ENCODE measurements around the gene DDR2. TPM values are rescaled to one million over a fixed set of nuclear protein-coding genes. Genes with fewer than 3 reads are reported as not detected.
A peak's percentile ranks its signal among the peaks of the same experiment; 100 is the strongest.

The DDR2 gene
- total and polyA plus RNA-seq, 2 experiments from 2014 or later = 94.7 to 196 TPM

- peak overlapping the region; percentile 27 for H3K4me2 ChIP-seq (ENCODE audit: unreplicated experiment)
- H3K9ac ChIP-seq = peak overlapping the region; percentile 10; the same call in 1 of the 2 replicates
- no peak for TF ChIP-seq EZH2 (IDR thresholded peaks at IDR 0.05; ENCODE audit: insufficient read depth, poor library complexity, severe bottlenecking)
- TF ChIP-seq EZH2phosphoT487 (IDR thresholded peaks at IDR 0.05; ENCODE audit: insufficient read depth, low read depth) = no peak
- H3K4me1 ChIP-seq (ENCODE audit: insufficient read depth) = peaks cover 23% of the 10 kb centered on the region
- in situ Hi-C loops (cut with MboI) = loop anchor here (10.0 kb wide), 1 partner anchor 152 kb away; no protein-coding TSS in a partner anchor
- H3K4me3 ChIP-seq = no peak overlapping the region
- no peaks in the 10 kb centered on the region for H3K9me3 ChIP-seq (ENCODE audit: low read depth)
- H3K9me2 ChIP-seq (ENCODE audit: insufficient read depth) = no peaks in the 10 kb centered on the region
- no peak overlapping the region for H2AFZ ChIP-seq
- peaks cover 54% of the 10 kb centered on the region for H3F3A ChIP-seq (ENCODE audit: insufficient read depth)
- no peaks in the 10 kb centered on the region for H3K27me3 ChIP-seq (replicated peaks; ENCODE audit: insufficient read depth)
- H3K36me3 ChIP-seq (ENCODE audit: low read depth) = peaks cover 18% of the 10 kb centered on the region
- H4K20me1 ChIP-seq (ENCODE audit: insufficient read depth) = no peaks in the 10 kb centered on the region
- WGBS, 2 experiments (ENCODE audit: low coverage in 1 of 2, low lambda C conversion rate in 2 of 2, missing lambda C conversion rate in 2 of 2) = 17 to 20% methylated on average over 8 of the region's 8 CpGs
- no peaks in the 10 kb centered on the region for H3K79me2 ChIP-seq (ENCODE audit: insufficient read depth)
- peak overlapping the region; percentile 45 for H3K27ac ChIP-seq
- DNase-seq = peak; percentile 80
These were observed 19.5 kb upstream of the DDR2 start for GRCh38 chr1:162612606-162613400.

- in situ Hi-C loops (cut with MboI) = loop anchor here (10.0 kb wide), 1 partner anchor 148 kb away; no protein-coding TSS in a partner anchor
These were observed 15.4 kb upstream of the DDR2 start for GRCh38 chr1:162616848-162617247.

GRCh38 chr1:162617513-162617912 lies 14.8 kb upstream of the DDR2 start:
- in situ Hi-C loops (cut with MboI) = loop anchor here (10.0 kb wide), 1 partner anchor 147 kb away; no protein-coding TSS in a partner anchor
- no peaks in the 10 kb centered on the region for H3K27me3 ChIP-seq (replicated peaks; ENCODE audit: insufficient read depth)
- no peak for DNase-seq
- H3K36me3 ChIP-seq (ENCODE audit: low read depth) = peaks cover 10% of the 10 kb centered on the region
- H2AFZ ChIP-seq = no peak overlapping the region
- WGBS, 2 experiments (ENCODE audit: low coverage in 1 of 2, low lambda C conversion rate in 2 of 2, missing lambda C conversion rate in 2 of 2) = 86 to 88% methylated on average over 1 of the region's 1 CpG
- no peaks in the 10 kb centered on the region for H3K9me3 ChIP-seq (ENCODE audit: low read depth)
- H3K4me2 ChIP-seq (ENCODE audit: unreplicated experiment) = no peak overlapping the region
- no peak overlapping the region for H3K4me3 ChIP-seq
- no peaks in the 10 kb centered on the region for H4K20me1 ChIP-seq (ENCODE audit: insufficient read depth)
- H3K4me1 ChIP-seq (ENCODE audit: insufficient read depth) = peaks cover 11% of the 10 kb centered on the region
- H3K27ac ChIP-seq = no peak overlapping the region
- H3F3A ChIP-seq (ENCODE audit: insufficient read depth) = peaks cover 18% of the 10 kb centered on the region
- no peaks in the 10 kb centered on the region for H3K79me2 ChIP-seq (ENCODE audit: insufficient read depth)
- TF ChIP-seq EZH2phosphoT487 (IDR thresholded peaks at IDR 0.05; ENCODE audit: insufficient read depth, low read depth) (no peak), EZH2 (IDR thresholded peaks at IDR 0.05; ENCODE audit: insufficient read depth, poor library complexity, severe bottlenecking) (no peak)
- no peaks in the 10 kb centered on the region for H3K9me2 ChIP-seq (ENCODE audit: insufficient read depth)
- no peak overlapping the region for H3K9ac ChIP-seq

More at GRCh38 chr1:162616848-162617247, 15.4 kb upstream of the DDR2 start:
- no peak overlapping the region for H2AFZ ChIP-seq
- H3K4me1 ChIP-seq (ENCODE audit: insufficient read depth) = peaks cover 18% of the 10 kb centered on the region
- H3K4me3 ChIP-seq = no peak overlapping the region
- H3K9me3 ChIP-seq (ENCODE audit: low read depth) = no peaks in the 10 kb centered on the region
- H3K27ac ChIP-seq = no peak overlapping the region
- H3K36me3 ChIP-seq (ENCODE audit: low read depth) = peaks cover 10% of the 10 kb centered on the region
- H4K20me1 ChIP-seq (ENCODE audit: insufficient read depth) = no peaks in the 10 kb centered on the region
- H3K9me2 ChIP-seq (ENCODE audit: insufficient read depth) = no peaks in the 10 kb centered on the region
- H3K27me3 ChIP-seq (replicated peaks; ENCODE audit: insufficient read depth) = no peaks in the 10 kb centered on the region
- TF ChIP-seq EZH2phosphoT487 (IDR thresholded peaks at IDR 0.05; ENCODE audit: insufficient read depth, low read depth) (no peak), EZH2 (IDR thresholded peaks at IDR 0.05; ENCODE audit: insufficient read depth, poor library complexity, severe bottlenecking) (no peak)
- H3K4me2 ChIP-seq (ENCODE audit: unreplicated experiment) = no peak overlapping the region
- H3F3A ChIP-seq (ENCODE audit: insufficient read depth) = peaks cover 25% of the 10 kb centered on the region
- H3K79me2 ChIP-seq (ENCODE audit: insufficient read depth) = no peaks in the 10 kb centered on the region
- no peak overlapping the region for H3K9ac ChIP-seq
- DNase-seq = no peak
- WGBS, 2 experiments (ENCODE audit: low coverage in 1 of 2, low lambda C conversion rate in 2 of 2, missing lambda C conversion rate in 2 of 2) = 94 to 100% methylated on average over 1 of the region's 1 CpG

DNA sequence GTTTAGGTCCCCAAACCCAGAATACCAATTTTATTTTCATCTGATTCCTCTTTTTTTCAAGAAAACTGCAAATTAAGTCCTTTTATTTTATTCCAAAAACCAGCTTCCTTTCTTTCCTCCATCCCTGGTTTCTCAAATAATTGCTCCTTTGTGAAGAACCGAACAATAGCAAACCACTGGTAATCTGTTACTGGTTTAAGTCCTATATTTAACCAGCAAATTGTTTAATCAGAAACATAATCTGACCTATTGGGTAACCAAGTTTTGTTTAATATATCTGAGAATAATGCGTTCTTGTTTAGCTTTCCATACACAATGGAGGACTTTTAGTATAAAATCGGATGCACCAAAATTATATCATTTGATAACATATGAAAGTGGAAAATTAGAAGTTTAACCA lies 13.2 kb upstream of the DDR2 start:
- Histone ChIP-seq H3K4me2 (ENCODE audit: unreplicated experiment) (no peak overlapping the region), H4K20me1 (ENCODE audit: insufficient read depth) (no peaks in the 10 kb centered on the region), H3K4me1 (ENCODE audit: insufficient read depth) (no peaks in the 10 kb centered on the region), H2AFZ (no peak overlapping the region), H3F3A (ENCODE audit: insufficient read depth) (peaks cover 8% of the 10 kb centered on the region), H3K9me2 (ENCODE audit: insufficient read depth) (no peaks in the 10 kb centered on the region), H3K4me3 (no peak overlapping the region), H3K9me3 (ENCODE audit: low read depth) (no peaks in the 10 kb centered on the region), H3K9ac (no peak overlapping the region), H3K27ac (no peak overlapping the region), H3K36me3 (ENCODE audit: low read depth) (peaks cover 10% of the 10 kb centered on the region), H3K79me2 (ENCODE audit: insufficient read depth) (no peaks in the 10 kb centered on the region), H3K27me3 (replicated peaks; ENCODE audit: insufficient read depth) (no peaks in the 10 kb centered on the region)
- TF ChIP-seq EZH2phosphoT487 (IDR thresholded peaks at IDR 0.05; ENCODE audit: insufficient read depth, low read depth) (no peak), EZH2 (IDR thresholded peaks at IDR 0.05; ENCODE audit: insufficient read depth, poor library complexity, severe bottlenecking) (no peak)
- in situ Hi-C loops (cut with MboI) = loop anchor here (10.0 kb wide), 1 partner anchor 146 kb away; no protein-coding TSS in a partner anchor
- 86 to 88% methylated on average over 3 of the region's 3 CpGs for WGBS, 2 experiments (ENCODE audit: low coverage in 1 of 2, low lambda C conversion rate in 2 of 2, missing lambda C conversion rate in 2 of 2)
- DNase-seq = no peak
